Peyer's patch (tissue), 4 donors: ENCODE measurements around the gene SELL. TPM values are rescaled to one million over a fixed set of nuclear protein-coding genes. Genes with fewer than 3 reads are reported as not detected.

Source experiments
- DNase-seq, 3 donors: peaks; one replicate each; pipeline ENCODE4 v3.0.0-alpha.2; 2017 to 2019
- H3K27ac ChIP-seq, 4 donors: fragments of 200-600 bp; sonication (generic); one replicate each; pipeline ENCODE4 v1.5.1; 2016 to 2019
- H3K27me3 ChIP-seq, 2 donors: fragments of 200-600 bp; sonication (generic); one replicate each; pipeline ENCODE4 v1.5.1; 2019
- H3K36me3 ChIP-seq, 3 donors: fragments of 200-600 bp; sonication (generic); one replicate each; pipeline ENCODE4 v1.5.1; 2016 to 2019
- H3K4me1 ChIP-seq, 4 donors: fragments of 200-600 bp; sonication (generic); one replicate each; pipeline ENCODE4 v1.5.1; 2016 to 2019
- H3K4me3 ChIP-seq, 4 donors: fragments of 200-600 bp; sonication (generic); 1 replicate in 3 of 4; 2 replicates in 1 of 4; pipeline ENCODE4 v1.5.1; 2016 to 2019; ENCODE audit warnings: mild to moderate bottlenecking in 1 of 4
- H3K9me3 ChIP-seq, 4 donors: fragments of 200-600 bp; sonication (generic); one replicate each; pipeline ENCODE4 v1.5.1; 2016 to 2019; ENCODE audit warnings: mild to moderate bottlenecking in 1 of 4
- CTCF ChIP-seq, 6 experiments: fragments of 450-650 bp in 4 of 6; fragments of 200-600 bp in 2 of 6; sonication (generic) in 1 of 6; IDR thresholded peaks; one replicate each; pipeline ENCODE4 v1.5.1; 2017 to 2019; ENCODE audit warnings: antibody characterized with exemption in 6 of 6, mild to moderate bottlenecking in 3 of 6, moderate library complexity in 1 of 6
- POLR2A ChIP-seq, 2 donors: fragments of 450-650 bp; IDR thresholded peaks; one replicate each; pipeline ENCODE4 v1.5.1; 2017; ENCODE audit warnings: antibody characterized with exemption in 2 of 2, mild to moderate bottlenecking in 2 of 2, moderate library complexity in 2 of 2
- total RNA-seq, 4 donors: library from RNA; depleted of rRNA; stranded (reverse); fragments of >200 nt; gene quantifications; one replicate each; pipeline ENCODE4 v1.1.0, GENCODE V29; 2016

Gene SELL
- total RNA-seq, 4 donors from 2014 or later, result 0.35 to 9.9 TPM; not detected in 2

DNA sequence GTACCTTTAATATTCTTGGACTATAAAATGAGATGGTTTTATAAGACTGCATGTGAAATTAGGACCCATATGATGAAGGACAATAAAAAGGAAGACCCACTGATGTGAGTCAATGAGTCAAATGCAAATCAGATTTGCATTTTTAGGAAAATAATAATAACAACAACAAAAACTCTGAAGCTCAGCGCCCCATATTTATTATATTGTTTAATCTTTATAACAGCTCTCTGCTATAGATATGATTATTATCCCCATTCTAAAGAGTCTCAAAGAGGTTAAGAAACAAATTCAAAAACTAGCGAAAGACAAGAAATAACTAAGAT is 850 bp upstream of the SELL start:
- Histone ChIP-seq H3K36me3 (no peaks in the 10 kb centered on the region), H3K9me3 (no peaks in the 10 kb centered on the region), H3K4me3 (no peak overlapping the region), H3K27ac (no peak overlapping the region), H3K27me3 (no peaks in the 10 kb centered on the region), H3K4me1 (no peaks in the 10 kb centered on the region)
- DNase-seq, result no peak
- TF ChIP-seq CTCF (IDR thresholded peaks at IDR 0.05) (no peak), POLR2A (IDR thresholded peaks at IDR 0.05) (no peak)

- Histone ChIP-seq H3K9me3 (no peaks in the 10 kb centered on the region), H3K27ac (peak overlapping the region in 1 of 4 donors; percentile 61), H3K27me3 (no peaks in the 10 kb centered on the region), H3K36me3 (no peaks in the 10 kb centered on the region), H3K4me1 (no peaks in the 10 kb centered on the region), H3K4me3 (peak overlapping the region in 1 of 4 donors; percentile 0)
- TF ChIP-seq CTCF (IDR thresholded peaks at IDR 0.05) (no peak), POLR2A (IDR thresholded peaks at IDR 0.05) (no peak)
- DNase-seq, result no peak
These were observed 2.8 kb downstream of the SELL start for GRCh38 chr1:169708647-169709046.

DNA sequence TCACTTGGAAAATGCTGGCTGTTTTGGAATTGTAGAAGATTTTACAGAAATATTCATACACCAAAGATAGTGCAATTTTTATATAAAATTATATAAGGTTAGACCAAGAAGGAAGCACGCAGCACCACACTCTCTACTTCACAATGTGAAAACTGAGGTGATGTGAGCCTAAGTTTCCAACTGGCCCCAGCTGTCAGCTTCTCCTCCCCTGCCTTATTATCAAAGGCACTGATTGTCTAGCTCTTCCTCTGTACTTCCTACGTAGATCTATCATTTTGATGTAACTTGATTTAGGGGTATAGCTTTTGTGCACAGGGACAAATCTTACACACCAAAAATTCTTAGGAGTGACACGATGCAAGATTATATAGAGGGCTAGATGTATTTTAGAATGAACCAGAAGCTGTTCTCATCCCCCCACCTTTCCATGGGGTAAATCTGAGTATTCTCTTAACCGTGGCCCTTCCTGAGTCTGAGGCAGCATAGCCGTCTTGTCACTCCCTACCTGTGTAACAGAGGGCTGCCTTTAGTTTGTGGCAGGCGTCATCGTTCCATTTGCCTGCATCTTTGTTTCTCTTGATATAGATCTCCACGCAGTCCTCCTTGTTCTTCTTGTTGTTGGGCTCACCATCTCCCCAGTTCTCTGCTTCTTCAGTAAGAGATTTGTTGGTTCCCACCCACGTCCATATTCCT is 3.4 kb downstream of the SELL start:
- H3K4me3 ChIP-seq, result peak overlapping the region in 1 of 4 donors; percentile 0
- H3K9me3 ChIP-seq, result no peaks in the 10 kb centered on the region
- TF ChIP-seq CTCF (IDR thresholded peaks at IDR 0.05) (no peak), POLR2A (IDR thresholded peaks at IDR 0.05) (no peak)
- no peaks in the 10 kb centered on the region for H3K36me3 ChIP-seq
- H3K27ac ChIP-seq, result peak overlapping the region in 1 of 4 donors; percentile 61
- no peak for DNase-seq
- no peaks in the 10 kb centered on the region for H3K4me1 ChIP-seq
- no peaks in the 10 kb centered on the region for H3K27me3 ChIP-seq

GRCh38 chr1:169704797-169705196 is 6.6 kb downstream of the SELL start:
- Histone ChIP-seq H3K36me3 (no peaks in the 10 kb centered on the region), H3K4me1 (no peaks in the 10 kb centered on the region), H3K27me3 (no peaks in the 10 kb centered on the region), H3K9me3 (no peaks in the 10 kb centered on the region), H3K27ac (no peak overlapping the region), H3K4me3 (no peak overlapping the region)
- DNase-seq, result no peak
- no peak for TF ChIP-seq POLR2A (IDR thresholded peaks at IDR 0.05)
- no peak for TF ChIP-seq CTCF (IDR thresholded peaks at IDR 0.05)

- Histone ChIP-seq H3K36me3 (no peaks in the 10 kb centered on the region), H3K4me1 (no peaks in the 10 kb centered on the region), H3K27ac (peak overlapping the region in 1 of 4 donors; percentile 60), H3K9me3 (no peaks in the 10 kb centered on the region), H3K27me3 (no peaks in the 10 kb centered on the region), H3K4me3 (no peak overlapping the region)
- no peak for DNase-seq
- TF ChIP-seq CTCF (IDR thresholded peaks at IDR 0.05), result no peak
- no peak for TF ChIP-seq POLR2A (IDR thresholded peaks at IDR 0.05)
These were observed 10.0 kb downstream of the SELL start for GRCh38 chr1:169701261-169702005.
